Measurements from ENCODE around the gene FAM20B. TPM values are rescaled to one million over a fixed set of nuclear protein-coding genes. Genes with fewer than 3 reads are reported as not detected.

The FAM20B gene
- total and polyA plus RNA-seq, 8 donors, result 32.8 to 37.2 (median 35.8) TPM

GRCh38 chr1:179080866-179081686 lies 55.4 kb downstream of the FAM20B start:
- Histone ChIP-seq H3K4me3 (peak overlapping the region; percentile 82 to 96), H3K27ac (peak overlapping the region; percentile 84 to 93), H3K27me3 (no peaks in the 10 kb centered on the region), H3K4me1 (peaks cover 5 to 24% of the 10 kb centered on the region in 2 donors), H3K9me3 (no peaks in the 10 kb centered on the region), H3K36me3 (peaks cover 0 to 11% of the 10 kb centered on the region in 2 donors)
- DNase-seq (no peak), ATAC-seq (no peak)
- intact Hi-C loops (cut with DNase I), result loop anchor here in 1 of 2 donors (10.0 kb wide), 1 partner anchor 284 kb away; the partner anchor contains the start of gene AXDND1
- TF ChIP-seq CTCF (IDR thresholded peaks at IDR 0.05), result no peak

GRCh38 chr1:179081687-179082332 lies 56.1 kb downstream of the FAM20B start, which contains the start of gene TOR3A:
Gene TOR3A (plus strand): TSS chr1:179082070. CDS start chr1:179082129, 59 bp downstream.
- peak; percentile 97 for ATAC-seq
- peak within 1 kb of the TSS; percentile 84 to 93 for H3K27ac ChIP-seq

GRCh38 chr1:179082333-179082998 lies 56.8 kb downstream of the FAM20B start:
- Histone ChIP-seq H3K4me3 (peak overlapping the region; percentile 82 to 96), H3K27me3 (no peaks in the 10 kb centered on the region), H3K36me3 (peaks cover 0 to 23% of the 10 kb centered on the region in 2 donors), H3K27ac (peak overlapping the region; percentile 84 to 93), H3K9me3 (no peaks in the 10 kb centered on the region), H3K4me1 (peaks cover 5 to 27% of the 10 kb centered on the region in 2 donors)
- intact Hi-C loops (cut with DNase I), result loop anchor here in 1 of 2 donors (10.0 kb wide), 1 partner anchor 282 kb away; the partner anchor contains the start of gene AXDND1
- ATAC-seq (peak; percentile 47), DNase-seq (peak; percentile 28 to 88 (median 38))
- TF ChIP-seq CTCF (IDR thresholded peaks at IDR 0.05), result no peak

More at GRCh38 chr1:179081687-179082332, 56.1 kb downstream of the FAM20B start, which contains the start of gene TOR3A:
- Histone ChIP-seq H3K4me3 (peak within 1 kb of the TSS; percentile 82 to 96), H3K36me3 (peaks cover 0 to 16% of the 10 kb centered on the region in 2 donors), H3K9me3 (no peaks in the 10 kb centered on the region), H3K27me3 (no peaks in the 10 kb centered on the region), H3K4me1 (peaks cover 5 to 24% of the 10 kb centered on the region in 2 donors)
- intact Hi-C loops (cut with DNase I), result loop anchor here in 1 of 2 donors (10.0 kb wide), 1 partner anchor 283 kb away; the partner anchor contains the start of gene AXDND1
- peak; percentile 85 to 98 (median 95) for DNase-seq
- TF ChIP-seq CTCF (IDR thresholded peaks at IDR 0.05), result no peak

- H3K27ac ChIP-seq, result peak overlapping the region in 1 of 2 donors; percentile 93
- no peak for ATAC-seq
- TF ChIP-seq CTCF (IDR thresholded peaks at IDR 0.05), result no peak
- H3K9me3 ChIP-seq, result no peaks in the 10 kb centered on the region
- peaks cover 5 to 32% of the 10 kb centered on the region in 2 donors for H3K4me1 ChIP-seq
- DNase-seq, result peak in 1 of 4 donors; percentile 11
- H3K36me3 ChIP-seq, result peaks cover 0 to 28% of the 10 kb centered on the region in 2 donors
- H3K4me3 ChIP-seq, result peak overlapping the region; percentile 82 to 96
- H3K27me3 ChIP-seq, result no peaks in the 10 kb centered on the region
- intact Hi-C loops (cut with DNase I), result loop anchor here in 1 of 2 donors (10.0 kb wide), 1 partner anchor 282 kb away; the partner anchor contains the start of gene AXDND1
These were observed 57.3 kb downstream of the FAM20B start for GRCh38 chr1:179082999-179083335.
